ENCODE data around the gene TSPAN18.

DNA sequence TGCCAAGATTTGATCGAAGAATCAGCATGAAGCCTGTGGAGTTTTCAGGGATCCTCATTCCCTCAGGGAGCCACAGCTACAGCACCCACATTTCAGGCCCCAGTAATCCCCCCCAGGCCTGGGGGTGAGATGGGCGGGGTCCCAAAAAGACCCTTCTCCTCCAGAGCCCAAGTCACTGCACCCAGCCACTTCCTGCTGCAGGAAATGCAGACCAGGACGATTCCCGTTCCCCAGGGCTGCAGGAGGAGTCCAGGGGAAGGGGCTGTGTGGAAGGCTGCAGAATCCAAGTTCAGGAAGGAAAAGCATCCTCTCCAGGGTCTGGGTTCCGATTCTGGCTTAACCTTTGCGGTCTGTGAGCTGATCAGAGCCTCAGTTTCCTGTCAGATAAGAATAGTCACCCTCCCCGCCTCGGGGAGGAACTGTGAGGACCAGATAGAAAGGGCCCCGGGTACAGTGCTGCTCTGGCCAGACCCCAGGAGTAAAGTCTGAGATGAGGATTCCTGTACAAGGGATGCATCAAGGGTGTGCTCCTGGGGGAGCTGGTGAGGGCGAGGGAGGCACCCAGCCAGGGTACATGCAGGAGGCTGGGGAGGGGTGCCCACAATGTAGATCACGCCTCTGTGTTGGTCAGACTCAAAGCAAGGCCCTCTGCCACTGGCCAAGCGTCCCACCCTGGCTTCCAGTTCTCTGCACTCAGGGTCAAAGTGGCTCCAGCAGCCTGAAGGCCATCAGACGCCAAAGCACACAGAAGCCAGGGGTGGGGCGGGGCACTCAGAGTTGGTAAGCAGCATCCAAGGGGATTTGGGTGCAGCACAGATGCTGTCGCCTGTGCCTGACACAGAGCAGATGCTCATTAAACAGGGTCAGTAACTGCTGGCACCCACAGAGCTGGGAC lies 254.0 kb downstream of the TSPAN18 start:
- TF ChIP-seq CTCF (IDR thresholded peaks at IDR 0.05) (no peak), POLR2A (IDR thresholded peaks at IDR 0.05) (no peak)
